GM19023 (cell line): ENCODE measurements around the gene ZBTB45.
A peak's percentile ranks its signal among the peaks of the same experiment; 100 is the strongest.
"Not testable (repeated sequence)": the region's sequence is repeated elsewhere in the genome, so short reads cannot be mapped to it uniquely, and the experiment has no call there.

Experiments
- ATAC-seq: cut with Tn5 transposase; IDR thresholded peaks from one replicate; pipeline ENCODE4 v1.9.1; 2021; ENCODE audit warnings: mild to moderate bottlenecking, moderate library complexity; ENCODE audit not compliant: unreplicated experiment

ZBTB45 gene

DNA sequence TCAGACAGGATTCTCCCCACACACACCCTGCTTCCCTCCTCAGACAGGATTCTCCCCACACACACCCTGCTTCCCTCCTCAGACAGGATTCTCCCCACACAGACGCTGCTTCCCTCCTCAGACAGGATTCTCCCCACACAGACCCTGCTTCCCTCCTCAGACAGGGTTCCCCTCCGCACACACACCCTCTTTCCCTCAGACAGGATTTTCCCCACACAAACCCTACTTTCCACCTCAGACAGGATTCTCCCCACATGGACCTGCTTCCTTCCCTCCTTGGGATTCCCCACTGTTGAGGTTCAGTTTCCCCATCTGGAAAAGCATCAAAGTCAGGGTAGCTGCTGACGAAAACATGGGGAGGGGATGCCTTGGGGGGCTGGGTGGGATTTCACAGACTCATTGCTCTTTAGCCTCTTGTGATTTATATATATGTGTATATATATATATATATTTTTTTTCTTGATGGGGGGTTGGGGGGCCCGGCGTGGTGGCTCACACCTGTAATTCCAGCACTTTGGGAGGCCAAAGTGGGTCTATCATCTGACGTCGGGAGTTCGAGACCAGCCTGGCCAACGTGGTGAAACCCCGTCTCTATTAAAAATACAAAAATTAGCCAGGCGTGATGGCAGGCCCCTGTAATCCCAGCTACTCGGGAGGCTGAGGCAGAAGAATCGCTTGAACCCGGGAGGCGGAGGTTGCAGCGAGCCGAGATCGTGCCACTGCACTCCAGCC is 23.2 kb upstream of the ZBTB45 start:
- ATAC-seq: not testable (repeated sequence)

DNA sequence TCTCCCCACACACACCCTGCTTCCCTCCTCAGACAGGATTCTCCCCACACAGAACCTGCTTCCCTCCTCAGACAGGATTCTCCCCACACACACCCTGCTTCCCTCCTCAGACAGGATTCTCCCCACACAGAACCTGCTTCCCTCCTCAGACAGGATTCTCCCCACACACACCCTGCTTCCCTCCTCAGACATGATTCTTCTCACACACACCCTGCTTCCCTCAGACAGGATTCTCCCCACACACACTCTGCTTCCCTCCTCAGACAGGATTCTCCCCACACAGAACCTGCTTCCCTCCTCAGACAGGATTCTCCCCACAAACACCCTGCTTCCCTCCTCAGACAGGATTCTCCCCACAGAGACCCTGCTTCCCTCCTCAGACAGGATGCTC is 19.6 kb upstream of the ZBTB45 start:
- not testable (repeated sequence) for ATAC-seq

DNA sequence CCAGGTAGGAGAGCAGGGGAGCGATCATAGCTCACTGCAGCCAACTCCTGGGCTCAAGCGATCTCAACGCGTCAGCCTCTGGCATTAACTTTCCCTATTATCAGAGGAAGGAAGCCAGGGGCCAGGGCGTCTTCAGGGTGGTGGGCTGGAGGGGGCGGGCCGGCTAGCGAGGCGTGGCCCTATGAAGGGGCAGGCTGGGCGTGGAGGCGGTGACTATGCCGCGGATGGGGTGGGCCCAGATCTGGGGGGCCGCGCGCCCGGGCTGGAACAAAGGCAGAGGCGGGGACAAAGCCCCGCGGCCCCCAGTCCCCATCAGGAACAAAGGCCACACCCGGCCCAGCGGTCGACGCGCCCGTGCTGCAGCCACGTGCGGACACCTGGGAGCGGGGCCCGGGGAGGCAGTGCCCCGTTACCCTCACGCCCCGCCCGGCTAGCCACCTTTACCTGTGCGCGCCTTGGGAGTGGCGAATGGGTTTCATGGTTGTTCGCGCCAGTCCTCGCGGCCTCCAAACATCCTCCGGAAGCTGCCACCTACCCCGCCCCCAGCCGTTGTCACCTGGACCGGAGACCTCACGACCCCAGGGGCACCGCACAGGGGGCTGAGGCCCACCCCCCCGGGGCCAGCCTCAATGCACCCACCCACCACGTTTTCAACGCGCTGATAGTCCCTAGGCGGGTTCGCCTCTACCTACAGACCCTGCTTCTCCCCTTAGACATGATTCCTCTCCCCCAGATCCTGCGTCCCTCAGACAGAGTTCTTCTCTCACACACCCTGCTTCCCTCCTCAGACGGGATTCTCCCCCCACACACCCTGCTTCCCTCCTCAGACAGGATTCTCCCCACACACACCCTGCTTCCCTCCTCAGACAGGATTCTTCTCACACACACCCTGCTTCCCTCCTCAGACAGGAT is 18.9 kb upstream of the ZBTB45 start:
- no peak for ATAC-seq

DNA sequence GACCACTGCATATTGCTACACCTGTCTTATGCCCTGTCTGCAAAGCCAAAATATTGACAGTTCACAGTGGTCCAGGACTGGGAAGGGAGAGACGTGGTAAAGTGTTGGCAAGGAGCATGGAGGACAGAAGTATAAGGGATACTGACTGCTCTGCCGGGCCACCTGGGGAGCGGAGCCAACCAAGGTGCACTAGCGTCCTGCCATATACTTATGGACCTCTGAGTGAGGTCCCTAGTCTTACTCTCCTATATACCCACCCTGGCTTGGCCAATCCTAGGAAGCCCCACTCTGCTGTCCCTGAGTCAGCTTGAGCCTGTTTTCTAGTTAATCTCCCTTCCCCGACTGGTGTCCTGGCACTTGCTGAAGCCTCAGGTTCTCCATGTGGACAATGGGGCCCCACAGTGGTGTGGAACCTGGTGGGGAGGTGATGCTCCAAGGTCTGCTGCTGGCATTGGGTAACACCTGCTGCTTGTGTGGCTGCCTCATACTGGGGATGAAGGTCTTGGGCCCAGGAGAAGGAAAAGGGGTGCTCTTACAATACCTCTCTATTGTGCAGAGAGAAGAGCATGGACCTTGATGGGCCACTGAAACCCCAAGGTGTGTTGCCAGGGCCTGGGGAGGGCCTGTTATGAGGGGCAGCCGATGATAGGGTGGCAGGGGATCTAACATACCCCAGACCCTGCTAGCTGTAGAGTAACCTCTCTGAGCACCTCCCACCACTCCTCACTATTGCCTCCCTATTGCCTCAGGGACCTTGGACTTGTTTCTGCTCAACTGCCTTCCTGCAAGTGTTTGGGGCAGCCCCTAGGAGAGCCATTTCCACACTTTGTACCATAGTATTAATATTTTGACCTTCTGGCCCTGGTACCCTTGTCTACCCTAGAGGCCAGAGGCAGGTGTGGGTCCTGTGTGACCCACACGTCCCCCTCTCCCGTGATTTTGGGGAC is 17.5 kb upstream of the ZBTB45 start:
- ATAC-seq: no peak

DNA sequence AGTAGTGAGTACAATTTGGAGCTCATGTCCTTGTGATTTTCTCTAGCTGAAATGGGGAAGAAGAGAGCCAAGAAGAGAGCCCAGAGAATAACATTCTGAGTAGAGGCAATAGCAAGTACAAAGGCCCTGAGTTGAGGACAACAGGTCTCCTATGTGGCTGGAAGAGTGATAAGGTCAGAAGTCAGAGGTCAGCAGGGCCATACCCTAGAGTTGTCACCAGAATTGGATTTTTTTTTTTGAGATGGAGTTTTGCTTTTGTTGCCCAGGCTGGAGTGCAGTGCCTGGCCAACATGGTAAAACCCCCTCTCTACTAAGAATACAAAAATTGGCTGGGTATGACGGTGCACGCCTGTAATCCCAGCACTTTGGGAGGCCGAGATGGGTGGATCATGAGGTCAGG is 16.2 kb upstream of the ZBTB45 start:
- ATAC-seq: no peak

DNA sequence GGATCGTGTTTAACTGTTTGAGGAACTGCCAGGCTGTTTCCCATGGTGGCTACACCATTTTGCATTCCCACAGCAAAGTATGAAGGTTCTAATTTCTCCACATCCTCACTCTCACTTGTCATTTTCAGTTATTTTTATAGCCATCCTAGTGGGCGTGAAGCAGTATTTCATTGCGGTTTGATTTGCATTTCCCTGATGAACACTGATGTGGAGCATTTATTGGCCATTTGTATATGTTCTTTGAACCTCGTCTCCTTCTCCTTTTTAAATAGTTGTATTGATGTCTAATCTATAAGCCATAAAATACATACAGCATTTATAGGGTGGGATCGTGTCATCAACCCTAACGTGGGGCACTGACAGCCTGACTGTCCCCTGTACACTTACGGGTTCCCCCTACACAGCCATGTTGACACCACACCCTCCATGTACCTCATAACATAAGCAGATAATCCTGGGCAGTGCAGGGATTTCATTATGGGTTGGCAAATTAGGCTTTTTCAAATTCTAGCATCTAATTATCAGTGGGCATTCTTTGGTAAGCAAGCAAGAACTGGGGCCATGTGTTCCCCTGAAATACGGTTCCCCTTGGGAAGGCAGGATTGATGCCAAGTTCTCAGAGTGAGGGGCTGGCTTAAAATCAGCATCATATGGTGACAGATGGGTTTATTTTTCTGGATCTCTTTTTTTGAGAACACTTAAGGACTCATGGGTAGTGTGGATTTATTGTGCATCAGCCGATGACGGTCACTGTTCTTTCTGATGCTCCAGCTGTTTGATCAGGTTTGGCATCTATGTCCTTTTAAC is 11.6 kb upstream of the ZBTB45 start:
- no peak for ATAC-seq

DNA sequence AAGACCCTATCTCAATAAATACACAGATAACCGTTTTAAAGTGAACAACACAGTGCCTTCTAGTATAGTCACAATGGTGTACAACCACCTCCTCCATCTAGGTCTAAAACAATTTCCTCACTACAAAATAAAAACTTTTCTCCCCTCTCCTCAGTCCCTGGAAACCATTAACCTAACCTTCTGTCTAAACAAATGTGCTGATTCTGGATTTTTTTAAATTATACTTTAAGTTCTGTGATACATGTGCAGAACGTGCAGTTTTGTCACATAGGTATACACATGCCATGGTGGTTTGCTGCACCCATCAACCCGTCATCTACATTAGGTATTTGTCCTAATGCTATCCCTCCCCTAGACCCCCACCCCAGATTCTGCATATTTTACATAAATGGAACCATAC is 9.8 kb upstream of the ZBTB45 start:
- ATAC-seq: no peak

DNA sequence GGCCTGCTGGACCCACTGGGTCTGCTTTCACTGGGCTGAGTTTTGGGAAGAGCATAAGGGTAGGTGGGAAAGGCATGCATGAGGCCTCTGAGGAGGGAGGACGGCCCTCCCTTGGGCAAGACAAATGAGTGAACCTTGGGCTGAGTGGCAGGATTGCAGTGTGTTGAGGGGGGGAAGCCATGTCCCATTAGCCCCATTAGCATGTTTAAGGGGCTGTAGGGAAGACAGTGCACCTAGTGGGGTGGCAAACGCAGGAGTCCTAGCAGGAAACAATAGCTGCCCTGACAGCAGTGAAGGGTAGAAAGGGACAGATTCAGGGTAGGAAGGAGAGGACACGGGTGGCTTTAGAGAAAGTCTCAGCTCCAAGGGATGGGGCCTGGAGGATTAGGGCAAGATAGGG is 3.1 kb upstream of the ZBTB45 start:
- no peak for ATAC-seq

DNA sequence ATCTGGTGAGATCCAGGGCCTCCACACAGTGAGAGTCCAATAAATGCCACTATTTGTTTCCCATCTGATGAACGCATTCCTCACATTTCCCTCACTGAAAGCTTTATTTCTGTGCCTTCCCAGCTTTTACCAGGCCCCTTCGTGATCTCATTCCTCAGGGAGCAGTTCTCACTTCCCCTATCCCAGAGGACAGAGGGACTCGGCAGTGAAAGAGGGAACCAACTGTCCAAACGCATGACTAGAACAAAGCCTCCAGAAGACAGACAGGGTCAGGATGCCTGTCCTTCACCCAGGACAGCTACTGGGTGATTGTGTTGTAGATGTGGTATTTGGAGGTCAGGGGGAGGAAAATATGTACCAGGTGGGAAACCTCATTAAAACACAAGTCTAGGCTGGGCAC is 2.0 kb upstream of the ZBTB45 start:
- ATAC-seq: no peak

DNA sequence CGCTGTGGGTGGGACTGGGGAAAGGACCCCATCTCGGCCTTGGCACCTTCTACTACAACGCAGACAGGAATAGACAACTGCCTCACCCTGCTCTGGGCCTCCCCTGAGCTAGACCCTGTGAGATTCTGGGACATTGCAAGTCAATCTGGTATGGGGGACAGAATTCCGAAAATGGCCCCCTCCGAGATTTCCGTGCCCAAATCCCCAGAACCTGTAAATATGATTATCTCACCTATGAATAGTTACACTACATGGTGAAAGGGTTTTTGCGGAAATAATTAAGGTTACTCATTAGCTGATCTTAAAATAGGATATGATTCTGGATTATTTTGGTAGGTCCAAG is 618 bp upstream of the ZBTB45 start:
- ATAC-seq: no peak

DNA sequence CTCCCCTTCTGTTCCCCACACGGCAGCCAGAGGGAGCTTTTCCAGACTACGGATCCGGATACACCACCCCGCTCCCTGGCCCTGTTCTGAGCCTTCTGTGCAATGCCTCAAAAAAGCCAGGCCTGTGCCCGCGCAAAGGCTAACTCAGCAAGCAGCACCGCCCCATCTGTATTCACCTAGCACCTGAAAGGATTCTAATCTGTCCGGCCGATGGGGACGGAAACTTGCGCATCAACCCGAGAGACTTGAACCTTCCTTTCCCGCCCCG is 589 bp downstream of the ZBTB45 start:
- no peak for ATAC-seq

DNA sequence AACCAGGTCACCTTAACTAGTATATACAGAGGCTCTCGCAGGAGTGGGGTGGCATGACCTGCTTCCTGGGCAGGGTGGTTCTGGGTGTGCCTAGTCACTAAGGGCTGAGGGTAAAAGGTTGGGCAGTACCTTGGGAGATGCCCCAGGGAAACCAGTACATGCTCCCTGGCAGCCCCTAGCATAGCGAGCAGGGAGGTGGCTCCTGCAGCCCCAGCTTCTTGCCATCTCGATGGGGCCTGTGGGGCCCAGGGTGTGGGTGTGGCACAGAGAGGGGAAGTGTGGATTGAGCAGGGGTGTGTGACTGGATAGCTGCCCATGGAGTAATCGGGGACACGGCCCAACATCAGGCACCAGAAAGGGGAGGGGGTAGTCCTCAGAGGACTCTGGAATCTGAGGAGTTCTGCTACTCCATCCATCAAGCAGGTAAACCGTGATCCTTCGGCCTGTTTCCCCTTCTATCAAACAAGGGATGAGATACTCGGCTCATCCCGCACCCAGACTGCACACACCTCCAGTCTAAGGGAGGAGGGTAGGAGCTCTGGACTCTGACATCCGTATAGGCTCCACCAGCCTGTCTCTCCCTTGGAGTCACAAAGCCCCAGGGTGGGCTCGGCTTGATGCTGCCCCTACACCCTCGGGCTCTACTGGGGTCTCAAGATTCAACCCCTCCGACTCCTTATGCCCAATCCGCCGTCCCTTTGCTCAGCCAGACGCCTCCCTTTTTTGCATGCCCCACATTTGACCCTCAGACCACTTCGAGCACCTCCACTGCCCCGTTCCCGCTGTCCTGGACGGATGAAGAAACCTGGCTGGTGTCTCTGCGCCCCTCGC is 1.1 kb downstream of the ZBTB45 start:
- no peak for ATAC-seq

DNA sequence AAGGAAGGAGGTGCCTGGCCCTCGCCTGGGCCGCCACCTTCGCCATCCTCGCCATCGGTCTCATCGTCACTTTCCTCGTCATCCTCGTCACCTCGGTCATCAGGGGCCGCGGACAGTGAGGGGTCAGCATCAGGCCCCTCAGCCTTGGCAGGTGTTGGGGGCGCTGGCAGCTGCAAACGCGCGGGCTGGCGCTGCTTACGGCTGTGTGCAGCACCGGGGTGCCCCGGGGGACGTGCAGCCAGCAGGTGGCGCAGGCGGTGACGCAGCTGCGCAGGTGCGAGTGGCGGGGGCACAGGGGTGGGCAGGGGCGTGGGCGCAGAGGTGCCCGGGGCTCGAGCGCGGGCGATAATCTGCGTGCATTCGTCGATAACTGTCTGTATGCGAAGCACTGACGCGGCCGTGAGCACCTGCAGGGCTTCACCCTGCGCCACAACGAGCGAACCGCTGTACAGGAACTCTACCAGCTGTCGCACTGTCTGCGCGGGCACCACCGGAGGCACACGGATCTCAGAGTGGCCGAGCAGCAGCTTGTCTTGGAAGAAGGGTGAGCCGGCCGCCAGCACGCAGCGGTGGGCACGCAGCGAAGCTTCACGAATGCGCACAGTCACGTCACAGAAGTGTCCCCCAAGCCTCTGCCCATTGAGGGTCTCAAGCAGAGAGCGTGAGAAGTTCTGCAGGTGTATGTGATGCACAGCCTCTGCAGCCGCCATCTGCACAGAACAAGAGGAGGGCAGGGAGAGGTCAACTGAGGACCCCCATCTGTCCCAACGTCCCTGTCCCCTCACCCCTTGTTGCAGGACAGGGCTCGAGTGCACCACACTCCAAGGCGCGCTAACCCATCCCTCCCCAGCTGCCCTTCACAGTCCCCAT is 2.4 kb downstream of the ZBTB45 start:
- no peak for ATAC-seq

DNA sequence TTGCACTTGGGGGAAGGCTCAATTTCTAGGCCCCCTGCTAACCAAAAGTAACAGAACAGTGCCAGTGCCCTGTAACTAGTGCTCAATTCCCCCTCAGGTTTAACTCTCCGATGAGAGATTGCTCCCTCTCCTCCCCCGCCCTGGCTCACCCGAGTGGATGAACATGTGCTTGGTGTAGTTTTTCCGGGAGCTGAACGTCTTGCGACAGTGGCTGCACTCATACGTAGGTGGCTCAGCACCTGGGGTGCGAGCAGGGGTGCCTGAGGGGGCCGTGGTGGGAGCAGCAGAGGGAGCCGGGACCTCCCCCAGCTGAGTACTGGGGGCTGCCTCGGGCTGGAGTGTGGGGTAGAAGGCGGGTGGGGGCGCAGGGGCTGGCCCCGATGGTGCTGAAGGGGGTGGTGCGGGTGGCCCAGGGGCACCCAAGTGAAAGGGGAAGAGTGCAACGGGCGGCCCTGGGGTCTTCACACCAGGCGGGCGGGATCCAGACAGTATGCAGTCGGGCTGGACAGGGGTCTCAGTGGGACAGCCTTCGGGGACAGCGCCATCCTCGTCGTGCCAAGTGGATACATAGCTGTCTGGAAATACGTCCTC is 3.3 kb downstream of the ZBTB45 start:
- no peak for ATAC-seq

DNA sequence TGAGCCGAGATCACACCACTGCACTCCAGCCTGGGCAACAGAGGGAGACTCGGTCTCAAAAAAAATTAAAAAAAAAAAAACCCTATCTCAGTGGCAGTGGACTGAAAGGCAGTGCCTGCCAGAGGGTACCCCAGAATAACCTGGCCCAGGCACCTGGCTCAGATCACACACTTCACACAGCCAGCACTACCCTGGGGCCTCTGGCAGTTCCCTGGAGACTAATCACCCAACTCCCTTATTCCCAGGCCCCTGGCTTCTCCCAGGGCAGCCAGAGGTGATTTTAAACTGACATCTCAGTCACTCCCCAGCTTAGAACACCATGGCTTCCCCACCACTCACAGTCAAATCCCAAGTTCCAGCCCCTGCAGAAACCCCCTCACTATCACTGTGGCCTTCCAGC is 4.4 kb downstream of the ZBTB45 start:
- no peak for ATAC-seq

DNA sequence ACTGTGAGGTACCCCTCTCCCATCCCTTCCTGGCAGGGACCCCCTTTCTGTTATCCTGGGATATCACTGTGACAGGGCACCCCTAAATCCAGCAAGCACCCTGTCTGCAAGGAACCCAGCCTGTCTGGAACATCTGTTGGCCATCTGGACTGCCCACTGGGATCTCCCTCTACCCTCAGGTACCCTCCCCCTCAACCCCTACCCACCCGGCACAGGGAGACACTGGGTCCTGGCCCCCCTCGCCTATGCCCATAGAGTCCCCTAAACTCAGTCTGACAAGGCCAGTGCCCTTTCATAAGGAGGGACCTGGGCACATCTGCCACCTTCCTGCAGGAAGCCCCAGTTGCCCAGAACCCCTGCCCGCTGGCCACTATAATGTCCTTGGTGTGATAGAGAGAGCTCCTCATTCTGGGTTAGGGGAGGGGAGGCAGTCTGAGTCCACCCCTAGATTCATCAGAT is 5.0 kb downstream of the ZBTB45 start:
- ATAC-seq: no peak

DNA sequence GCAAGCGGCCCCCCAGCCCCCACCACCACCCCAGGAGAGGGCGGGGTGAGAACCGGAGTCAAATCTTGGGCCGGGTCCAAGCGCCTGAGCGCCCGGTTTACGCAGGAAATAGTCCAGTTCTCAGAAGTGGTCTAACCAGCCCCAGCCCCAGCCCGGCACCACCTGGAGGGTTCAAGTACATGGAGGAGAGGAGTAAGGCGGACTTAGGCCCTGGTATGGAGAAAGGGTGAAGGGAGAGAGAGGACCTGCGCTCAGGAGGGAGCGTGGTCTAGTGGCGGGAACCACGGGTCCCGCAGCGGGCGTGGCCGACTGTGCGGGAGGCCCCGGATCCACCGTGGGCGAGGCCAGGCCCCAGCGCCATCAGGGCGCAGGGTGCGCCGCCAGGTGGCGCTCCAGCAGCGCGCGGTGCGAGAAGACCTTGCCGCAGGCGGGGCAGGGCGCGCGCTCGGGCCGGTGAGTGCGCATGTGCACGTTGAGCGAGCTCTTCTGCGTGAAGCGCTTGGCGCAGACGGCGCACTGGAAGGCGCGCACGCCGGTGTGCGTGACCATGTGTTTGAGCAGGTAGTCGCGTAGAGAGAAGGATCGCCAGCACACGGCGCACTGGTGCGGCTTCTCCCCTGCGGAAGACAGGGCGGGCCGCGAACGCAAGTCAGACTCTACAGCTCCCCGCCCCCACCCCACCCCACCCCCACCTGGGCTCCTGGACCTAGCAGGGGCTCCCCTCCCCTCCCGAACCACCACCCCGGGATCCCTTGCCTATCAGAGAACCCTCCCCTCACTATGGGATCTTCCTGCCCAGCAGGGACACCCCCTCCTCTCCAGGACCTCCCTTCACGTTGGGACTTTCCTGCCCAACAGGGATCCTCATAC is 5.7 kb downstream of the ZBTB45 start:
- ATAC-seq: peak; percentile 80
